ENCODE results near the gene FRMD6. TPM values are rescaled to one million over a fixed set of nuclear protein-coding genes. Genes with fewer than 3 reads are reported as not detected.

Gene FRMD6
- total RNA-seq, 2 experiments from 2014 or later = 3.2 to 3.5 TPM

- CTCF ChIA-PET = interaction anchor here (1.0 kb wide), 2 partner anchors 63 to 432 kb away, joined by 3 read pairs; no protein-coding TSS in a partner anchor
- no peak for ATAC-seq
- POLR2A ChIA-PET = no interaction called here
These were observed 63.5 kb downstream of the FRMD6 start for GRCh38 chr14:51715250-51715649.

GRCh38 chr14:51715742-51716141 lies 64.0 kb downstream of the FRMD6 start:
- H3K27me3 Mint-ChIP-seq (ENCODE audit: low read depth) = no peaks in the 10 kb centered on the region
- DNase-seq = no peak
- POLR2A ChIA-PET = no interaction called here
- H3K36me3 Mint-ChIP-seq (ENCODE audit: low read depth) = no peaks in the 10 kb centered on the region
- no peak for ATAC-seq
- no peak overlapping the region for H3K4me3 Mint-ChIP-seq
- no peaks in the 10 kb centered on the region for H3K9me3 Mint-ChIP-seq (ENCODE audit: insufficient read depth)
- CTCF ChIA-PET = interaction anchor here (1.0 kb wide), 1 partner anchor 433 kb away, joined by 3 read pairs; no protein-coding TSS in a partner anchor
- H3K27ac Mint-ChIP-seq = no peak overlapping the region
- H3K4me1 Mint-ChIP-seq (ENCODE audit: low read depth) = peaks cover 2% of the 10 kb centered on the region

More at GRCh38 chr14:51715250-51715649, 63.5 kb downstream of the FRMD6 start:
- Mint-ChIP-seq H3K4me3 (no peak overlapping the region), H3K4me1 (ENCODE audit: low read depth) (peaks cover 2% of the 10 kb centered on the region), H3K9me3 (ENCODE audit: insufficient read depth) (no peaks in the 10 kb centered on the region), H3K36me3 (ENCODE audit: low read depth) (no peaks in the 10 kb centered on the region), H3K27ac (no peak overlapping the region), H3K27me3 (ENCODE audit: low read depth) (no peaks in the 10 kb centered on the region)
- no peak for DNase-seq

GRCh38 chr14:51716610-51717009 lies 64.9 kb downstream of the FRMD6 start:
- Mint-ChIP-seq H3K4me1 (ENCODE audit: low read depth) (peaks cover 2% of the 10 kb centered on the region), H3K9me3 (ENCODE audit: insufficient read depth) (no peaks in the 10 kb centered on the region), H3K36me3 (ENCODE audit: low read depth) (no peaks in the 10 kb centered on the region), H3K27ac (no peak overlapping the region), H3K4me3 (no peak overlapping the region), H3K27me3 (ENCODE audit: low read depth) (no peaks in the 10 kb centered on the region)
- DNase-seq = no peak
- POLR2A ChIA-PET = no interaction called here
- no peak for ATAC-seq
- CTCF ChIA-PET = no interaction called here

- no peaks in the 10 kb centered on the region for H3K9me3 Mint-ChIP-seq (ENCODE audit: insufficient read depth)
- no peak overlapping the region for H3K4me3 Mint-ChIP-seq
- CTCF ChIA-PET = no interaction called here
- no peaks in the 10 kb centered on the region for H3K27me3 Mint-ChIP-seq (ENCODE audit: low read depth)
- H3K27ac Mint-ChIP-seq = no peak overlapping the region
- no peak for ATAC-seq
- POLR2A ChIA-PET = no interaction called here
- H3K36me3 Mint-ChIP-seq (ENCODE audit: low read depth) = no peaks in the 10 kb centered on the region
- H3K4me1 Mint-ChIP-seq (ENCODE audit: low read depth) = peaks cover 2% of the 10 kb centered on the region
- no peak for DNase-seq
These were observed 66.1 kb downstream of the FRMD6 start for GRCh38 chr14:51717766-51718165.

GRCh38 chr14:51719955-51720354 lies 68.2 kb downstream of the FRMD6 start:
- no peaks in the 10 kb centered on the region for H3K36me3 Mint-ChIP-seq (ENCODE audit: low read depth)
- DNase-seq (no peak), ATAC-seq (no peak)
- H3K4me1 Mint-ChIP-seq (ENCODE audit: low read depth) = peaks cover 2% of the 10 kb centered on the region
- H3K27ac Mint-ChIP-seq = no peak overlapping the region
- no peak overlapping the region for H3K4me3 Mint-ChIP-seq
- POLR2A ChIA-PET = no interaction called here
- no peaks in the 10 kb centered on the region for H3K9me3 Mint-ChIP-seq (ENCODE audit: insufficient read depth)
- CTCF ChIA-PET = no interaction called here
- H3K27me3 Mint-ChIP-seq (ENCODE audit: low read depth) = no peaks in the 10 kb centered on the region

- ATAC-seq = no peak
These were observed 72.3 kb downstream of the FRMD6 start for GRCh38 chr14:51723990-51724389.

GRCh38 chr14:51724650-51725049 lies 72.9 kb downstream of the FRMD6 start:
- ChIA-PET POLR2A (no interaction called here), CTCF (no interaction called here)
- Mint-ChIP-seq H3K27ac (no peak overlapping the region), H3K4me1 (ENCODE audit: low read depth) (no peaks in the 10 kb centered on the region), H3K36me3 (ENCODE audit: low read depth) (no peaks in the 10 kb centered on the region), H3K27me3 (ENCODE audit: low read depth) (no peaks in the 10 kb centered on the region), H3K9me3 (ENCODE audit: insufficient read depth) (no peaks in the 10 kb centered on the region), H3K4me3 (no peak overlapping the region)
- no peak for DNase-seq
- ATAC-seq = no peak

More at GRCh38 chr14:51723990-51724389, 72.3 kb downstream of the FRMD6 start:
- H3K27me3 Mint-ChIP-seq (ENCODE audit: low read depth) = no peaks in the 10 kb centered on the region
- no peaks in the 10 kb centered on the region for H3K36me3 Mint-ChIP-seq (ENCODE audit: low read depth)
- H3K9me3 Mint-ChIP-seq (ENCODE audit: insufficient read depth) = no peaks in the 10 kb centered on the region
- ChIA-PET CTCF (no interaction called here), POLR2A (no interaction called here)
- no peak for DNase-seq
- no peak overlapping the region for H3K4me3 Mint-ChIP-seq
- H3K4me1 Mint-ChIP-seq (ENCODE audit: low read depth) = no peaks in the 10 kb centered on the region
- no peak overlapping the region for H3K27ac Mint-ChIP-seq

- H3K9me3 Mint-ChIP-seq (ENCODE audit: insufficient read depth) = no peaks in the 10 kb centered on the region
- ChIA-PET POLR2A (no interaction called here), CTCF (no interaction called here)
- H3K27ac Mint-ChIP-seq = no peak overlapping the region
- no peaks in the 10 kb centered on the region for H3K27me3 Mint-ChIP-seq (ENCODE audit: low read depth)
- H3K36me3 Mint-ChIP-seq (ENCODE audit: low read depth) = no peaks in the 10 kb centered on the region
- DNase-seq (no peak), ATAC-seq (no peak)
- H3K4me3 Mint-ChIP-seq = no peak overlapping the region
- no peaks in the 10 kb centered on the region for H3K4me1 Mint-ChIP-seq (ENCODE audit: low read depth)
These were observed 73.4 kb downstream of the FRMD6 start for GRCh38 chr14:51725061-51725460.

GRCh38 chr14:51726166-51726899 lies 74.6 kb downstream of the FRMD6 start:
- POLR2A ChIA-PET = no interaction called here
- CTCF ChIA-PET = no interaction called here
- Mint-ChIP-seq H3K9me3 (ENCODE audit: insufficient read depth) (no peaks in the 10 kb centered on the region), H3K27me3 (ENCODE audit: low read depth) (no peaks in the 10 kb centered on the region), H3K4me3 (no peak overlapping the region), H3K4me1 (ENCODE audit: low read depth) (no peaks in the 10 kb centered on the region), H3K36me3 (ENCODE audit: low read depth) (no peaks in the 10 kb centered on the region), H3K27ac (no peak overlapping the region)
- ATAC-seq = no peak
- no peak for DNase-seq

- Mint-ChIP-seq H3K9me3 (ENCODE audit: insufficient read depth) (no peaks in the 10 kb centered on the region), H3K4me1 (ENCODE audit: low read depth) (no peaks in the 10 kb centered on the region), H3K36me3 (ENCODE audit: low read depth) (no peaks in the 10 kb centered on the region), H3K27me3 (ENCODE audit: low read depth) (peaks cover 5% of the 10 kb centered on the region), H3K27ac (no peak overlapping the region), H3K4me3 (no peak overlapping the region)
- ATAC-seq = no peak
- ChIA-PET POLR2A (no interaction called here), CTCF (interaction anchor here (1.0 kb wide), 1 partner anchor 21 kb away, joined by 3 read pairs; no protein-coding TSS in a partner anchor)
- DNase-seq = no peak
These were observed 75.8 kb downstream of the FRMD6 start for GRCh38 chr14:51727526-51727925.

GRCh38 chr14:51730098-51730497 lies 78.4 kb downstream of the FRMD6 start:
- ChIA-PET POLR2A (no interaction called here), CTCF (no interaction called here)
- Mint-ChIP-seq H3K36me3 (ENCODE audit: low read depth) (no peaks in the 10 kb centered on the region), H3K9me3 (ENCODE audit: insufficient read depth) (no peaks in the 10 kb centered on the region), H3K27ac (no peak overlapping the region), H3K4me3 (no peak overlapping the region), H3K27me3 (ENCODE audit: low read depth) (peaks cover 6% of the 10 kb centered on the region), H3K4me1 (ENCODE audit: low read depth) (no peaks in the 10 kb centered on the region)
- ATAC-seq (no peak), DNase-seq (no peak)

GRCh38 chr14:51730684-51731083 lies 79.0 kb downstream of the FRMD6 start:
- ATAC-seq (no peak), DNase-seq (no peak)
- CTCF ChIA-PET = no interaction called here
- Mint-ChIP-seq H3K27me3 (ENCODE audit: low read depth) (peaks cover 9% of the 10 kb centered on the region), H3K4me1 (ENCODE audit: low read depth) (no peaks in the 10 kb centered on the region), H3K36me3 (ENCODE audit: low read depth) (no peaks in the 10 kb centered on the region), H3K4me3 (no peak overlapping the region), H3K9me3 (ENCODE audit: insufficient read depth) (no peaks in the 10 kb centered on the region), H3K27ac (no peak overlapping the region)
- POLR2A ChIA-PET = no interaction called here

Measured in activated CD8-positive, alpha-beta T cell treated with anti-CD3 and anti-CD28 coated beads, Interleukin-2, amount 10 ng/mL, durations not matched to agents 7 days and 5 days (primary cell).